ENCODE measurements around the gene COP1.

DNA sequence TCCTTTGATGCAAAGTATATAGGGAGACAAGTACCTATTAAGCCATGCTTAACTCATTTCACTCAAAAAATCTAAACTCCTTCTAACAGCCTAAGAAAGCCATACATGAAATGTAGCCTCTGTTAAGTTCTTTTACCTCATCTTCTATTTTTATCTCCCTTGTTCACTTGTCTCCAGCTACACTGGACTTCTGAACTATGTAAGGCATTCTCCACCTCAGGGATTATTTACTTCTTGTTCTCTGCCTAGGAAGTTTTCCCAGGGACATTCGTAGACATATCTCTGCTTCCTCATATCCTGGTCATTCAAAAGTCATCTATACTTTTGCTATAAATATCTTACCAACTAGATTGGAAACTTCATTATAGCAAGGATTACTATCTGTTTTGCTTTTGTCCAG lies 96.9 kb downstream of the COP1 start:
- TF ChIP-seq, protein P1, sequence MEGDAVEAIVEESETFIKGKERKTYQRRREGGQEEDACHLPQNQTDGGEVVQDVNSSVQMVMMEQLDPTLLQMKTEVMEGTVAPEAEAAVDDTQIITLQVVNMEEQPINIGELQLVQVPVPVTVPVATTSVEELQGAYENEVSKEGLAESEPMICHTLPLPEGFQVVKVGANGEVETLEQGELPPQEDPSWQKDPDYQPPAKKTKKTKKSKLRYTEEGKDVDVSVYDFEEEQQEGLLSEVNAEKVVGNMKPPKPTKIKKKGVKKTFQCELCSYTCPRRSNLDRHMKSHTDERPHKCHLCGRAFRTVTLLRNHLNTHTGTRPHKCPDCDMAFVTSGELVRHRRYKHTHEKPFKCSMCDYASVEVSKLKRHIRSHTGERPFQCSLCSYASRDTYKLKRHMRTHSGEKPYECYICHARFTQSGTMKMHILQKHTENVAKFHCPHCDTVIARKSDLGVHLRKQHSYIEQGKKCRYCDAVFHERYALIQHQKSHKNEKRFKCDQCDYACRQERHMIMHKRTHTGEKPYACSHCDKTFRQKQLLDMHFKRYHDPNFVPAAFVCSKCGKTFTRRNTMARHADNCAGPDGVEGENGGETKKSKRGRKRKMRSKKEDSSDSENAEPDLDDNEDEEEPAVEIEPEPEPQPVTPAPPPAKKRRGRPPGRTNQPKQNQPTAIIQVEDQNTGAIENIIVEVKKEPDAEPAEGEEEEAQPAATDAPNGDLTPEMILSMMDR (conservative IDR thresholded peaks at IDR 0.05; ENCODE audit: low read depth, low read length), result no peak
- TF ChIP-seq RAD21 (IDR thresholded peaks at IDR 0.05; ENCODE audit: low read length) (no peak), POLR2A (IDR thresholded peaks at IDR 0.05; ENCODE audit: low read depth, low read length) (no peak), CEBPB (IDR thresholded peaks at IDR 0.05; ENCODE audit: low read depth, low read length) (no peak), SMC3 (IDR thresholded peaks at IDR 0.05; ENCODE audit: low read depth, low read length) (no peak), CHD1 (IDR thresholded peaks at IDR 0.05; ENCODE audit: low read depth, low read length) (no peak), MXI1 (IDR thresholded peaks at IDR 0.05; ENCODE audit: borderline replicate concordance, low read depth, low read length) (no peak), FOS (IDR thresholded peaks at IDR 0.05; ENCODE audit: low read depth, low read length) (no peak), RFX5 (IDR thresholded peaks at IDR 0.05; ENCODE audit: low read depth, low read length) (no peak)

Data from IMR-90 (cell line).